ENCODE data around the gene TNFSF13B.

The TNFSF13B gene

GRCh38 chr13:108352599-108352998 lies 83.1 kb downstream of the TNFSF13B start:
- no peak for DNase-seq

- DNase-seq = no peak
Observed at GRCh38 chr13:108357228-108357627, 87.7 kb downstream of the TNFSF13B start.

Measured in KG1 (cell line).